ENCODE results near the gene APOB. TPM values are rescaled to one million over a fixed set of nuclear protein-coding genes. Genes with fewer than 3 reads are reported as not detected.

APOB gene
- polyA plus RNA-seq, 1 of the 3 experiments (the other 2 are of a cell fraction), result not detected

DNA sequence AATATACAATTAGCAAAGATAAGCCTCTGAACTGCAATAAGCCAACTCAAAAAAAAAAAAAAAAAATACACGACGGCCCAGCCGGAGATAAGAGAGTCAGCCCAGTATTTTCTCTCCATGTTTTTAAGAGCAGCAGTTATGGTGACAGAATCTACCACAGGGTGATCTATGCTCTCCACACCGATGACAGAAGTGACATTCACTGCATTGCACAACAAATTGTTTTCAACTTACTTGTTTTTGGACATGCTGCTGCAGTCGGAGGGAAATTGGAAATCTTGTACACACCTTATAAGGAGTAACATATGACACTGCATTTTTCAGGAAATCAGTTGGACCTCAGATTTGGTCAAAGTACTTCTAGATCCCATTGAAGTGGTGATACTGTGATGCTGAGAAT, 23.3 kb upstream of the APOB start:
- TF ChIP-seq TAF1 (IDR thresholded peaks at IDR 0.05; ENCODE audit: borderline replicate concordance, low read depth, low read length) (no peak), GATA2 (CRISPR knock-in tag; IDR thresholded peaks at IDR 0.05) (no peak), CHD2 (IDR thresholded peaks at IDR 0.05; ENCODE audit: low read length, partially characterized antibody) (no peak), RFX5 (IDR thresholded peaks at IDR 0.05; ENCODE audit: low read length) (no peak), RAD21 (IDR thresholded peaks at IDR 0.05; ENCODE audit: low read length) (no peak), FOXM1 (IDR thresholded peaks at IDR 0.05; ENCODE audit: low read depth) (no peak), TCF12 (IDR thresholded peaks at IDR 0.05) (no peak), EZH2phosphoT487 (IDR thresholded peaks at IDR 0.05; ENCODE audit: borderline replicate concordance, low read depth) (no peak), RCOR1 (IDR thresholded peaks at IDR 0.05; ENCODE audit: low read length) (no peak), FOSL2 (IDR thresholded peaks at IDR 0.05; ENCODE audit: borderline replicate concordance, low read depth) (no peak), YY1 (IDR thresholded peaks at IDR 0.05; ENCODE audit: low read depth) (no peak)
- TF ChIP-seq, protein P1, sequence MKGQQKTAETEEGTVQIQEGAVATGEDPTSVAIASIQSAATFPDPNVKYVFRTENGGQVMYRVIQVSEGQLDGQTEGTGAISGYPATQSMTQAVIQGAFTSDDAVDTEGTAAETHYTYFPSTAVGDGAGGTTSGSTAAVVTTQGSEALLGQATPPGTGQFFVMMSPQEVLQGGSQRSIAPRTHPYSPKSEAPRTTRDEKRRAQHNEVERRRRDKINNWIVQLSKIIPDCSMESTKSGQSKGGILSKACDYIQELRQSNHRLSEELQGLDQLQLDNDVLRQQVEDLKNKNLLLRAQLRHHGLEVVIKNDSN (IDR thresholded peaks at IDR 0.05; ENCODE audit: borderline replicate concordance, low read depth), result no peak
- TF ChIP-seq, protein P2, sequence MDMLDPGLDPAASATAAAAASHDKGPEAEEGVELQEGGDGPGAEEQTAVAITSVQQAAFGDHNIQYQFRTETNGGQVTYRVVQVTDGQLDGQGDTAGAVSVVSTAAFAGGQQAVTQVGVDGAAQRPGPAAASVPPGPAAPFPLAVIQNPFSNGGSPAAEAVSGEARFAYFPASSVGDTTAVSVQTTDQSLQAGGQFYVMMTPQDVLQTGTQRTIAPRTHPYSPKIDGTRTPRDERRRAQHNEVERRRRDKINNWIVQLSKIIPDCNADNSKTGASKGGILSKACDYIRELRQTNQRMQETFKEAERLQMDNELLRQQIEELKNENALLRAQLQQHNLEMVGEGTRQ (IDR thresholded peaks at IDR 0.05; ENCODE audit: borderline replicate concordance, low read depth, low read length), result no peak
- no peak overlapping the region for H3K4me3 ChIP-seq (ENCODE audit: low read depth in 2 of 2, low read length in 1 of 2)
- no peaks in the 10 kb centered on the region for H3K79me2 ChIP-seq (ENCODE audit: insufficient read depth)
- H3K9me2 ChIP-seq, result no peaks in the 10 kb centered on the region
- no peak overlapping the region for H3K4me2 ChIP-seq
- DNase-seq, result no peak
- H4K20me1 ChIP-seq (ENCODE audit: insufficient read depth), result no peaks in the 10 kb centered on the region
- H3K36me3 ChIP-seq (replicated peaks in 1 of 2; ENCODE audit: control insufficient read depth in 1 of 2, insufficient read depth in 2 of 2, low read length in 1 of 2), result no peaks in the 10 kb centered on the region
- POLR2A ChIA-PET, result no interaction called here
- no peaks in the 10 kb centered on the region for H3K27me3 ChIP-seq (ENCODE audit: insufficient read depth)
- peaks cover 0 to 15% of the 10 kb centered on the region in 2 experiments; a peak in 2 of 4 replicates for H3K4me1 ChIP-seq (ENCODE audit: control insufficient read depth in 1 of 2, insufficient read depth in 2 of 2, low read depth in 1 of 2, low read length in 1 of 2)
- H2AFZ ChIP-seq (ENCODE audit: low read depth), result no peak overlapping the region
- H3K27ac ChIP-seq (ENCODE audit: low read depth in 2 of 2, low read length in 1 of 2), result no peak overlapping the region
- H3F3A ChIP-seq (replicated peaks; ENCODE audit: insufficient read depth), result no peaks in the 10 kb centered on the region
- CTCF ChIA-PET, result interaction anchor here (1.5 to 3.8 kb wide), 3 partner anchors 24 to 51 kb away, joined by 3 to 22 read pairs (median 5); partner anchors contain the start of gene APOB
- H3K9ac ChIP-seq, result no peak overlapping the region
- H3K9me3 ChIP-seq, result no peaks in the 10 kb centered on the region
- 40% methylated on average over 5 of the region's 5 CpGs for WGBS (ENCODE audit: low lambda C conversion rate)

DNA sequence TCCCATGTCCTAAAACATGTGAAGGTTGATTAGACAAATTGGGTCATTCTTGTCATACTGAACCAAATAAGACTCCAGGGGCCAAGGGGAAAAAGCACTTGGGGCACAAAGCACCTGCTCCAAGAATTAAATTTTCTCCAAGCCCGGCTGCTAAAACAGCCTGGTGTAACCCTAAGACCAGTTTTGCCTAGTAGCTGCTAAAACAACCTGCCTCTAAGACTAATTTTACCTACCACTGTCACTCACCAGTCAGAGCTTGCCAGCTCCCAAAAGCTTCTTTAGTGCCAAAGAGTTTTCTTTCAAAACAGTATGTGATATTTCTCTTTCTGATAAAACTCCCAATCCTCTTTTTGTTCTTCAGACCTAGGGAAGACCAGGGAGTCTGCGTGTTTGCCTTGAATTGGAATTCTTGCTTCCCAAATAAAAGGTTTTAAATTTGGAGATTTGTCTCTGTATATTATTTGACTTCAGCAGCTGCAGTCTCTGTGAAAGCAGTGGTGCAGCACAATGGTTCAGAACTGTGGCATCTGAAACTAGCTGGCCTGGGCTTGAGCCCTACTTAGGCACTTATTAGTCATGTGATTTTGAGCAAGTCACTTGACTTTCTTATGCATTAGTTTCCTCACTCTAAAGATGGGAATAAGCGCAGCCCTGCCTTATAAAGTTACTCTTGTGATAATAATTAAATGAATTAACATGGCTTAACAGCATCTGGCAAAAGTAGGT, 16.2 kb upstream of the APOB start:
- no peak for TF ChIP-seq RXRA (IDR thresholded peaks at IDR 0.05; ENCODE audit: borderline replicate concordance, low read depth)
- TF ChIP-seq, protein P2 (IDR thresholded peaks at IDR 0.05; ENCODE audit: borderline replicate concordance, low read depth, low read length), result no peak
- TF ChIP-seq FOSL2 (IDR thresholded peaks at IDR 0.05; ENCODE audit: borderline replicate concordance, low read depth), result no peak
- TF ChIP-seq RAD21 (IDR thresholded peaks at IDR 0.05; ENCODE audit: low read length), result no peak
- TF ChIP-seq JUND (IDR thresholded peaks at IDR 0.05), result no peak
- TF ChIP-seq, protein P3, sequence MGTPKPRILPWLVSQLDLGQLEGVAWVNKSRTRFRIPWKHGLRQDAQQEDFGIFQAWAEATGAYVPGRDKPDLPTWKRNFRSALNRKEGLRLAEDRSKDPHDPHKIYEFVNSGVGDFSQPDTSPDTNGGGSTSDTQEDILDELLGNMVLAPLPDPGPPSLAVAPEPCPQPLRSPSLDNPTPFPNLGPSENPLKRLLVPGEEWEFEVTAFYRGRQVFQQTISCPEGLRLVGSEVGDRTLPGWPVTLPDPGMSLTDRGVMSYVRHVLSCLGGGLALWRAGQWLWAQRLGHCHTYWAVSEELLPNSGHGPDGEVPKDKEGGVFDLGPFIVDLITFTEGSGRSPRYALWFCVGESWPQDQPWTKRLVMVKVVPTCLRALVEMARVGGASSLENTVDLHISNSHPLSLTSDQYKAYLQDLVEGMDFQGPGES (IDR thresholded peaks at IDR 0.05; ENCODE audit: low read depth, low read length), result no peak
- no peak for TF ChIP-seq TAF1 (IDR thresholded peaks at IDR 0.05; ENCODE audit: borderline replicate concordance, low read depth, low read length)
- TF ChIP-seq EP300 (IDR thresholded peaks at IDR 0.05; ENCODE audit: borderline replicate concordance in 1 of 2, low read depth in 1 of 2, low read length in 1 of 2), result no peak
- no peak for TF ChIP-seq MEF2A (IDR thresholded peaks at IDR 0.05; ENCODE audit: borderline replicate concordance, low read depth)
- no peak for TF ChIP-seq NRF1 (IDR thresholded peaks at IDR 0.05; ENCODE audit: low read depth, low read length)
- TF ChIP-seq, protein P1 (IDR thresholded peaks at IDR 0.05; ENCODE audit: borderline replicate concordance, low read depth), result no peak
- no peak for TF ChIP-seq EZH2phosphoT487 (IDR thresholded peaks at IDR 0.05; ENCODE audit: borderline replicate concordance, low read depth)
- TF ChIP-seq SIN3A (IDR thresholded peaks at IDR 0.05; ENCODE audit: borderline replicate concordance, low read depth, low read length), result no peak
- H3K27ac ChIP-seq (ENCODE audit: low read depth in 2 of 2, low read length in 1 of 2), result no peak overlapping the region
- no peak overlapping the region for H3K4me3 ChIP-seq (ENCODE audit: low read depth in 2 of 2, low read length in 1 of 2)
- peaks cover 0 to 3% of the 10 kb centered on the region in 2 experiments; a peak in 2 of 4 replicates for H3K4me1 ChIP-seq (ENCODE audit: control insufficient read depth in 1 of 2, insufficient read depth in 2 of 2, low read depth in 1 of 2, low read length in 1 of 2)
- no peaks in the 10 kb centered on the region for H3K36me3 ChIP-seq (replicated peaks in 1 of 2; ENCODE audit: control insufficient read depth in 1 of 2, insufficient read depth in 2 of 2, low read length in 1 of 2)
- no peaks in the 10 kb centered on the region for H3F3A ChIP-seq (replicated peaks; ENCODE audit: insufficient read depth)
- H3K79me2 ChIP-seq (ENCODE audit: insufficient read depth), result no peaks in the 10 kb centered on the region
- CTCF ChIA-PET, result interaction anchor here (0.7 to 2.5 kb wide), 3 partner anchors 17 to 59 kb away, joined by 3 to 10 read pairs (median 3); partner anchors contain the start of gene APOB
- DNase-seq, result no peak
- H4K20me1 ChIP-seq (ENCODE audit: insufficient read depth), result no peaks in the 10 kb centered on the region
- WGBS (ENCODE audit: low lambda C conversion rate), result 29% methylated on average over 3 of the region's 3 CpGs
- H2AFZ ChIP-seq (ENCODE audit: low read depth), result no peak overlapping the region
- H3K27me3 ChIP-seq (ENCODE audit: insufficient read depth), result no peaks in the 10 kb centered on the region
- no peak overlapping the region for H3K4me2 ChIP-seq
- H3K9me3 ChIP-seq, result no peaks in the 10 kb centered on the region
- H3K9ac ChIP-seq, result no peak overlapping the region
- POLR2A ChIA-PET, result no interaction called here
- H3K9me2 ChIP-seq, result no peaks in the 10 kb centered on the region
